GM13977 (cell line): ENCODE data around the gene LRRC71.

Source experiments
- DNase-seq: peaks from one replicate; pipeline ENCODE4 v3.0.0; 2012; ENCODE audit warnings: low spot score
- in situ Hi-C: fragments of 300-500 bp; cut with MboI; formaldehyde crosslinking; loops from one replicate; pipeline ENCODE4 v1.12.0; 2022; ENCODE audit warnings: low sequenced_read_pairs, low pct_unique_long_range_greater_than_20kb, mixed read lengths, inconsistent platforms; ENCODE audit not compliant: unreplicated experiment
- TF ChIP-seq, protein P1 (sequence below): IDR thresholded peaks from 2 replicates; pipeline ENCODE4 v1.5.1; 2012; ENCODE audit warnings: mild to moderate bottlenecking, control low read depth; ENCODE audit not compliant: insufficient read depth; ENCODE audit errors: extremely low read depth, missing control alignments

LRRC71 gene

GRCh38 chr1:156883919-156884318 lies 36.5 kb upstream of the LRRC71 start:
- TF ChIP-seq, protein P1, sequence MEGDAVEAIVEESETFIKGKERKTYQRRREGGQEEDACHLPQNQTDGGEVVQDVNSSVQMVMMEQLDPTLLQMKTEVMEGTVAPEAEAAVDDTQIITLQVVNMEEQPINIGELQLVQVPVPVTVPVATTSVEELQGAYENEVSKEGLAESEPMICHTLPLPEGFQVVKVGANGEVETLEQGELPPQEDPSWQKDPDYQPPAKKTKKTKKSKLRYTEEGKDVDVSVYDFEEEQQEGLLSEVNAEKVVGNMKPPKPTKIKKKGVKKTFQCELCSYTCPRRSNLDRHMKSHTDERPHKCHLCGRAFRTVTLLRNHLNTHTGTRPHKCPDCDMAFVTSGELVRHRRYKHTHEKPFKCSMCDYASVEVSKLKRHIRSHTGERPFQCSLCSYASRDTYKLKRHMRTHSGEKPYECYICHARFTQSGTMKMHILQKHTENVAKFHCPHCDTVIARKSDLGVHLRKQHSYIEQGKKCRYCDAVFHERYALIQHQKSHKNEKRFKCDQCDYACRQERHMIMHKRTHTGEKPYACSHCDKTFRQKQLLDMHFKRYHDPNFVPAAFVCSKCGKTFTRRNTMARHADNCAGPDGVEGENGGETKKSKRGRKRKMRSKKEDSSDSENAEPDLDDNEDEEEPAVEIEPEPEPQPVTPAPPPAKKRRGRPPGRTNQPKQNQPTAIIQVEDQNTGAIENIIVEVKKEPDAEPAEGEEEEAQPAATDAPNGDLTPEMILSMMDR = no peak
- in situ Hi-C loops = no loop called here
- DNase-seq = no peak

- TF ChIP-seq, protein P1 = no peak
- in situ Hi-C loops = no loop called here
- no peak for DNase-seq
Observed at GRCh38 chr1:156884560-156885184, 35.8 kb upstream of the LRRC71 start.

- TF ChIP-seq, protein P1 = no peak
- DNase-seq = no peak
- in situ Hi-C loops = no loop called here
Observed at GRCh38 chr1:156885314-156885713, 35.1 kb upstream of the LRRC71 start.

DNA sequence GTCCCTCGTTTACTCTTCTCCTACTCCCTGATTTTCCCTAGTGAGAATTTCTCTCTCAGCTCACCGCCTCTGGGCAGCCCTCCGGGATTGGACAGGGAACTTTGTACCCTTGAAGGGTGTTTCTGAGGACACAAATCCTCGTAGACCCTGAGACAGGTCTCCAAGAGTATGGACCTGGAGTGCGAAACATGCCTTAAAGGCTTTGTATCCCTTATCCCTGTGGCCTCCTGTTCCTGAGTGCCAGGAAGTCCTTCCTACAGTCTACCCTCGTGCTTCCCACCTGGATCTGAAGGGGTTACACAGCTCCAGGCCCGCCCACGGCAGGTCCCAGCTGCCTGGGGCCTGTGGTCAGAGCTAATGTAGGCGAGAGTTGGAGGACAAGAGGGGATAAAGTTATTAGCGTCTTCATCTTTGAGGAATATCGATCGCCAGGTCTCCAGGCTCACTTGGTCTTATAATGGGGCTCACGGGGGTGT lies 34.5 kb upstream of the LRRC71 start:
- DNase-seq = no peak
- TF ChIP-seq, protein P1 = no peak
- in situ Hi-C loops = no loop called here

GRCh38 chr1:156886583-156887281 lies 33.7 kb upstream of the LRRC71 start:
- TF ChIP-seq, protein P1 = no peak
- in situ Hi-C loops = no loop called here
- no peak for DNase-seq

DNA sequence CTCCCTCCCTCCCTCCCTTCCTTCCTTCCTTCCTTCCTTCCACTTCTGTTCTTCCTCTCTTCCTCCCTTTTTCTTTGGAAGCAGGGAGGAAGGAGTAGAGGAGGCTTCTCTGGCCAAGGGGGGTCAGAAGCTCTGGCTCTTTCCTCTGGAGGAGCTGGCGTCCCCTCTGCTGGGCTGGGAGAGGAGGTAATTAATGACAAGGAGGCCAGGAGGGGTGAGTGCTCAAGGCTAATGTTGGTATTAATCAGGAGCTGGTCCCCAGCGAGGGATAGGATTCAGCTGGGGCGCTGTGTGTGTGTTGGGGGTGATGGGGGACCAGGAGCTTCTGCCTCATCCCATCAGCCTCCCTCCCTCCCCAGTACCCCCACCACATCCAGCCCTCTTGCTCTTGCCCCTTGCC lies 33.1 kb upstream of the LRRC71 start:
- in situ Hi-C loops = no loop called here
- TF ChIP-seq, protein P1 = no peak
- no peak for DNase-seq
